SU-DHL-6 (cell line): ENCODE data around the gene RBMS3.

Experiments used
- EZH2phosphoT487 ChIP-seq: fragments of 200-600 bp; sonication (generic), shearing (Covaris generic); conservative IDR thresholded peaks from 2 replicates; pipeline ENCODE4 v1.6.1; 2018; ENCODE audit warnings: mild to moderate bottlenecking, antibody characterized with exemption, low read length, moderate library complexity, mixed read lengths
- TF ChIP-seq, protein P1 (sequence below): fragments of 200-600 bp; sonication (generic); IDR thresholded peaks from one replicate; pipeline ENCODE4 v1.5.1; 2017; ENCODE audit warnings: antibody characterized with exemption, mild to moderate bottlenecking, low read length, moderate library complexity; ENCODE audit not compliant: insufficient read depth, poor library complexity, severe bottlenecking

- TF ChIP-seq, protein P1, sequence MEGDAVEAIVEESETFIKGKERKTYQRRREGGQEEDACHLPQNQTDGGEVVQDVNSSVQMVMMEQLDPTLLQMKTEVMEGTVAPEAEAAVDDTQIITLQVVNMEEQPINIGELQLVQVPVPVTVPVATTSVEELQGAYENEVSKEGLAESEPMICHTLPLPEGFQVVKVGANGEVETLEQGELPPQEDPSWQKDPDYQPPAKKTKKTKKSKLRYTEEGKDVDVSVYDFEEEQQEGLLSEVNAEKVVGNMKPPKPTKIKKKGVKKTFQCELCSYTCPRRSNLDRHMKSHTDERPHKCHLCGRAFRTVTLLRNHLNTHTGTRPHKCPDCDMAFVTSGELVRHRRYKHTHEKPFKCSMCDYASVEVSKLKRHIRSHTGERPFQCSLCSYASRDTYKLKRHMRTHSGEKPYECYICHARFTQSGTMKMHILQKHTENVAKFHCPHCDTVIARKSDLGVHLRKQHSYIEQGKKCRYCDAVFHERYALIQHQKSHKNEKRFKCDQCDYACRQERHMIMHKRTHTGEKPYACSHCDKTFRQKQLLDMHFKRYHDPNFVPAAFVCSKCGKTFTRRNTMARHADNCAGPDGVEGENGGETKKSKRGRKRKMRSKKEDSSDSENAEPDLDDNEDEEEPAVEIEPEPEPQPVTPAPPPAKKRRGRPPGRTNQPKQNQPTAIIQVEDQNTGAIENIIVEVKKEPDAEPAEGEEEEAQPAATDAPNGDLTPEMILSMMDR = no peak
- TF ChIP-seq EZH2phosphoT487 = no peak
Observed at GRCh38 chr3:29555590-29555989, 274.7 kb downstream of the RBMS3 start.
